ENCODE results near the gene CTBP1. TPM values are rescaled to one million over a fixed set of nuclear protein-coding genes. Genes with fewer than 3 reads are reported as not detected.

Gene CTBP1
- total RNA-seq, 1 experiment from 2014 or later: 110 TPM

Other genes starting within 250 kb of the CTBP1 start
- 35.5 and 40.6 TPM in 2 replicates for gene FGFRL1, start 237.5 kb downstream of the CTBP1 start, total RNA-seq (2014; rRNA removed; shearing (Covaris generic))
- not detected in 2 replicates for gene RNF212, start 135.6 kb downstream of the CTBP1 start, total RNA-seq (2014; rRNA removed; shearing (Covaris generic))
- 0.29 TPM in 1 of 2 replicates, not detected in the other for gene SPON2, start 76.5 kb downstream of the CTBP1 start, total RNA-seq (2014; rRNA removed; shearing (Covaris generic))
- 68.7 and 80.6 TPM in 2 replicates for gene MAEA, start 40.8 kb upstream of the CTBP1 start, total RNA-seq (2014; rRNA removed; shearing (Covaris generic))
- 3.2 and 4.9 TPM in 2 replicates for gene UVSSA, start 98.1 kb upstream of the CTBP1 start, total RNA-seq (2014; rRNA removed; shearing (Covaris generic))
- not detected in 2 replicates for gene NKX1-1, start 157.3 kb upstream of the CTBP1 start, total RNA-seq (2014; rRNA removed; shearing (Covaris generic))